Thyroid gland (tissue), 4 donors: Measurements from ENCODE around the gene UBC. TPM values are rescaled to one million over a fixed set of nuclear protein-coding genes. Genes with fewer than 3 reads are reported as not detected.
A peak's percentile ranks its signal among the peaks of the same experiment; 100 is the strongest.

ENCODE experiments used
- DNase-seq, 2 donors: peaks; one replicate each; pipeline ENCODE4 v3.0.0-alpha.2; 2019
- H3K27ac ChIP-seq, 3 donors: fragments of 200-600 bp; sonication (generic); 1 replicate in 2 of 3; 2 replicates in 1 of 3; pipeline ENCODE4 v1.5.1; 2016 to 2019; ENCODE audit warnings: mild to moderate bottlenecking in 1 of 3, moderate library complexity in 1 of 3
- H3K27me3 ChIP-seq: fragments of 200-600 bp; sonication (generic); one replicate; pipeline ENCODE4 v1.5.1; 2019
- H3K36me3 ChIP-seq, 2 donors: fragments of 200-600 bp; sonication (generic); one replicate each; pipeline ENCODE4 v1.5.1; 2016 to 2019
- H3K4me1 ChIP-seq, 2 donors: fragments of 200-600 bp; sonication (generic); one replicate each; pipeline ENCODE4 v1.5.1; 2017 to 2019
- H3K4me3 ChIP-seq, 3 donors: fragments of 200-600 bp; sonication (generic); replicated peaks in 1 of 3; 1 replicate in 2 of 3; 2 replicates in 1 of 3; pipeline ENCODE4 v1.5.1; 2016; ENCODE audit warnings: mild to moderate bottlenecking in 1 of 3
- H3K9me3 ChIP-seq: fragments of 200-600 bp; sonication (generic); one replicate; pipeline ENCODE4 v1.5.1; 2017
- POLR2A ChIP-seq, 2 donors: fragments of 450-650 bp; IDR thresholded peaks; one replicate each; pipeline ENCODE4 v1.6.1; 2017; ENCODE audit warnings: antibody characterized with exemption in 2 of 2, mild to moderate bottlenecking in 2 of 2, moderate library complexity in 1 of 2
- WGBS, 2 donors: methylation state at CpG; one replicate each; pipeline ENCODE4 v1.1.5; 2017; 5-methylcytosine and 5-hydroxymethylcytosine counted together
- intact Hi-C: fragments of 100-400 bp; cut with DNase I; formaldehyde crosslinking; loops from one replicate; pipeline ENCODE4 v1.15.1; 2023
- total RNA-seq, 4 donors: library from RNA; depleted of rRNA; stranded (reverse); fragments of >200 nt; gene quantifications; one replicate each; pipeline ENCODE4 v1.2.3, GENCODE V29; 2016
- TF ChIP-seq, protein P1 (sequence below), 6 experiments: fragments of 200-600 bp in 3 of 6; fragments of 450-650 bp in 3 of 6; sonication (generic) in 3 of 6; IDR thresholded peaks; one replicate each; pipeline ENCODE4 v1.5.1; 2016 to 2019; ENCODE audit warnings: antibody characterized with exemption in 6 of 6, mild to moderate bottlenecking in 2 of 6, inconsistent platforms in 1 of 6, moderate library complexity in 1 of 6

UBC gene
- total RNA-seq, 4 donors from 2014 or later: 907 to 1,424 (median 1,000) TPM

DNA sequence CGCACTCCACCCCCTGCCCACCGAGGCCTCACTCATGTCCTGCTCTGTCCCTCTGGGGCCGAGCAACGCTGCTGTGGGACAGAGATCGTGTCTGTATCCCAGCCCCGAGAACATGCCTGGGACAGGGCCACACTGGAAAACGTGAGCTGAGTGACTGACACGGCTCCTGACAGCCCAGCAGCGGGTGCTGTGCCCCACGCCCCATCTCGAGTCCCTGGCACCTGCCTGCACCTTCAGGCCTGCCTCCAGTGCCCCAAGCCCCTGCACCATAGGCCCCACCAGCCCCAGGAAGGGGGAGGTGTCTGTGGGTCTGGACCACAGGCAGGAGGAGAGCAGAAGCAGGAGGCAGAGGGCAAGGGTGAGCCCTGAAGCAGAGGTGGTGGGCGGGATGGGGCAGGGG, 34.6 kb upstream of the UBC start:
- peaks cover 24 to 30% of the 10 kb centered on the region in 2 donors for H3K36me3 ChIP-seq
- intact Hi-C loops: no loop called here
- H3K27ac ChIP-seq: no peak overlapping the region
- WGBS, 2 donors: 95% methylated on average over 10 to 12 of the region's 12 CpGs
- no peak for TF ChIP-seq POLR2A (IDR thresholded peaks at IDR 0.05)
- TF ChIP-seq, protein P1, sequence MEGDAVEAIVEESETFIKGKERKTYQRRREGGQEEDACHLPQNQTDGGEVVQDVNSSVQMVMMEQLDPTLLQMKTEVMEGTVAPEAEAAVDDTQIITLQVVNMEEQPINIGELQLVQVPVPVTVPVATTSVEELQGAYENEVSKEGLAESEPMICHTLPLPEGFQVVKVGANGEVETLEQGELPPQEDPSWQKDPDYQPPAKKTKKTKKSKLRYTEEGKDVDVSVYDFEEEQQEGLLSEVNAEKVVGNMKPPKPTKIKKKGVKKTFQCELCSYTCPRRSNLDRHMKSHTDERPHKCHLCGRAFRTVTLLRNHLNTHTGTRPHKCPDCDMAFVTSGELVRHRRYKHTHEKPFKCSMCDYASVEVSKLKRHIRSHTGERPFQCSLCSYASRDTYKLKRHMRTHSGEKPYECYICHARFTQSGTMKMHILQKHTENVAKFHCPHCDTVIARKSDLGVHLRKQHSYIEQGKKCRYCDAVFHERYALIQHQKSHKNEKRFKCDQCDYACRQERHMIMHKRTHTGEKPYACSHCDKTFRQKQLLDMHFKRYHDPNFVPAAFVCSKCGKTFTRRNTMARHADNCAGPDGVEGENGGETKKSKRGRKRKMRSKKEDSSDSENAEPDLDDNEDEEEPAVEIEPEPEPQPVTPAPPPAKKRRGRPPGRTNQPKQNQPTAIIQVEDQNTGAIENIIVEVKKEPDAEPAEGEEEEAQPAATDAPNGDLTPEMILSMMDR (IDR thresholded peaks at IDR 0.05): no peak
- no peak overlapping the region for H3K4me3 ChIP-seq
- no peaks in the 10 kb centered on the region for H3K27me3 ChIP-seq
- no peaks in the 10 kb centered on the region for H3K9me3 ChIP-seq
- H3K4me1 ChIP-seq: no peaks in the 10 kb centered on the region
- no peak for DNase-seq

DNA sequence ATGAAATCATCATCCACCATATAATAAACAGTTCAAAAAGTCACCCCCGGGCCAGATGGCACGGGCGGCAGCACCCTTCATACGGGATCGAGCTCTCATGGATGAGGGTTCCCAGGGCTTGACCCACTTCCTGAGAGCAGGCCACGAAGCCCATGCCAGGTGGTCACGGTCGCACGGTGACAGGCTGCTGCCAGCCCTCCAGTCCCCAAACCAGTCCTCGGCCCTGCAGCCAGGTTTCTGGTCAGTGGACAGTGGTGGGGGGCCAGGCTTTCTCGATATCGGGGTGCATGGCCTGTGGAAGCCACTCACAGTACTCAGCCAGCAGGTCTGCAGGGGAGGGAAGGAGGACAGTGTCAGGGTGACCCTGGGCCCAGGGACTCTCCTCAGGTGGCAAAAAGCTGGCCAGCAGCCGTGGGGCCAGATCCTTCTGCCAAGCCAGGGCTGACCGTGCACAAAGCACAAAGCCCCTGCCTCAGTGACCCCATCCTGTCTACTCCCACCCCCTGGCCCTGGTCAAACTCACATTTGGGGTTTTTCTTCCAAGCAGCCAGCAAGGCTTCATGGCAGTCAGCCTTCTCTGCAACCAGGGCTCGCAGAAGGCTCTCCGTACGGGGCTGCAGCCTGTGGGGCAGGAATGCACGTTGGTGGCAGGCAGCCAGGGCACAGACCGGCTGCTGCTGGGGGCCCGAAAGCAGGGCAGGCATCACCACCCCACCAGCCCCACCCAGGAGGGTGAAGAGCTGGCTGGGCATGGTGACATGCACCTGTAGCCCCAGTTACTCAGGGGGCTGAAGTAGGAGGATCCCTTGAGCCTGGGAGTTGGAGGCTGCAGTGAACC, 33.3 kb upstream of the UBC start:
- intact Hi-C loops: no loop called here
- 86% methylated on average over 15 of the region's 20 CpGs; no CpG with 5 or more reads in 1 of the 2 donors for WGBS, 2 donors

DNA sequence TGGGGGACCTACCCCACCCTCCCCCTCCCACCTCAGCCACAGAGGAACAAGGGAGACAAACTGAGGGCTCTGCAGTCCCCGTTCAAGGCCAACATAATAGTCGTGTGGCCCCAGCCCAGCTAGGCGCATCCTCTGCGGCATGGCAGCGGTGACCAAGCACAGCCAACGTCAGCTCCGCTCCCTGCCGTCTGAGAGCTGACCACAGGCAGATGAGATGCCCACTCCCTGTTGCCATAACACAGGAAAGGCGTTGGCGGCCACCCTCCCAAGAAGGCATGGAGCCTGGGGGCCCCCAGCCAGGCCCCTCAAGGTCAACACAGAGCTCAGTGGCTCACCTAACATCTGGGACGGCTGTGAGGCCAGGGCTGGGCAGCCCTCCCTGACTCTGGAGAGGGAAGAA, 32.6 kb upstream of the UBC start:
- TF ChIP-seq POLR2A (IDR thresholded peaks at IDR 0.05): no peak
- TF ChIP-seq, protein P1 (IDR thresholded peaks at IDR 0.05): no peak
- Histone ChIP-seq H3K27me3 (no peaks in the 10 kb centered on the region), H3K9me3 (no peaks in the 10 kb centered on the region), H3K36me3 (peaks cover 20 to 22% of the 10 kb centered on the region in 2 donors), H3K4me3 (no peak overlapping the region), H3K27ac (no peak overlapping the region), H3K4me1 (no peaks in the 10 kb centered on the region)
- 73 to 100% methylated on average over 1 to 3 of the region's 11 CpGs for WGBS, 2 donors
- DNase-seq: no peak
- intact Hi-C loops: no loop called here

More for the DNA sequence above, 33.3 kb upstream of the UBC start:
- TF ChIP-seq POLR2A (IDR thresholded peaks at IDR 0.05): no peak
- TF ChIP-seq, protein P1 (IDR thresholded peaks at IDR 0.05): no peak
- Histone ChIP-seq H3K9me3 (no peaks in the 10 kb centered on the region), H3K27ac (no peak overlapping the region), H3K27me3 (no peaks in the 10 kb centered on the region), H3K4me3 (no peak overlapping the region), H3K36me3 (peaks cover 20 to 30% of the 10 kb centered on the region in 2 donors), H3K4me1 (no peaks in the 10 kb centered on the region)
- peak; percentile 12 for DNase-seq

DNA sequence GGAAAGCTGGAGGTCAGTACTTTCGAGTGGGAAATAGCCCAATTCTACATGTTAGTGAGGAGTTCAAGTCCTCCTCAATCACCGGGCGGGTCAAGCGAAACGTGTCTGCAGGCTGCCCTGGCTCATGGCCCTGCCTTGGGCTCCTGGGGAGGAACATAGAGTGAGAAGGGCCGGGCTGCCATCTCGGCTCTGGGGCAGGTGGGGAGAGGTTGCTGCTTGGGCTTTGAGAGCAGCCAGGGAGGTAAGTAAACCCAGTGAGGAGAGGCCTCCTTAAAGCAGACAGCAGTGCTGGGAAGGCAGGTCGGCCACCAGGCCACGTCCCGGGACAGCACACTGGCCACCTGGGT, 32.0 kb upstream of the UBC start:
- Histone ChIP-seq H3K4me3 (no peak overlapping the region), H3K27me3 (no peaks in the 10 kb centered on the region), H3K36me3 (peaks cover 20% of the 10 kb centered on the region in 2 donors), H3K27ac (no peak overlapping the region), H3K9me3 (no peaks in the 10 kb centered on the region), H3K4me1 (no peaks in the 10 kb centered on the region)
- TF ChIP-seq POLR2A (IDR thresholded peaks at IDR 0.05): no peak
- TF ChIP-seq, protein P1 (IDR thresholded peaks at IDR 0.05): no peak
- WGBS, 2 donors: 88 to 89% methylated on average over 9 to 10 of the region's 10 CpGs
- intact Hi-C loops: no loop called here
- DNase-seq: no peak

DNA sequence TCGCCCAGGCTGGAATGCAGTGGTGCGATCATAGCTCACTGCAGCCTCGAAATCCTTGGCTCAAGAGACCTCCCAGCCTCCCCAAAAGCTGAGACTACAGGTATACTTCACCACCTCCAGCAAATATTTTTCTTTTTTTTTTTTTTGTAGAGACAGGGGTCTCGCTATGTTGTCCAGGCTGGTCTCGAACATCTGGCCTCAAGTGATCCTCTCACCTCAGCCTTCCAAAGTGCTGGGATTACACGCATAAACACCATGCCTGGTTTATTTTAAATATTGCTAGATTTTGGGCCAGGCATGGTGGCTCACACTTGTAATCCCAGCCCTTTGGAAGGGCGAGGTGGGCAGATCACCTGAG, 26.7 kb upstream of the UBC start:
- Histone ChIP-seq H3K36me3 (no peaks in the 10 kb centered on the region), H3K4me3 (no peak overlapping the region)

More for the DNA sequence above, 26.7 kb upstream of the UBC start:
- intact Hi-C loops: no loop called here
- no peak for DNase-seq
- peaks cover 12 to 14% of the 10 kb centered on the region in 2 donors for H3K4me1 ChIP-seq
- no peak for TF ChIP-seq POLR2A (IDR thresholded peaks at IDR 0.05)
- TF ChIP-seq, protein P1 (IDR thresholded peaks at IDR 0.05): no peak
- H3K9me3 ChIP-seq: no peaks in the 10 kb centered on the region
- peak overlapping the region; percentile 45 to 96 (median 95) for H3K27ac ChIP-seq
- H3K27me3 ChIP-seq: no peaks in the 10 kb centered on the region
- 67 to 75% methylated on average over 7 of the region's 7 CpGs for WGBS, 2 donors
